GM12872 (cell line): ENCODE measurements around the gene RPRD2.

Experiments
- CTCF ChIP-seq: IDR thresholded peaks from 3 replicates; pipeline ENCODE4 v1.5.1; 2011; ENCODE audit warnings: low read depth, mild to moderate bottlenecking, low read length, moderate library complexity; ENCODE audit not compliant: insufficient read depth

The RPRD2 gene

GRCh38 chr1:150410582-150411101 is 46.7 kb downstream of the RPRD2 start:
- no peak for TF ChIP-seq CTCF

- TF ChIP-seq CTCF, result no peak
Observed at GRCh38 chr1:150414592-150414991, 50.6 kb downstream of the RPRD2 start.

GRCh38 chr1:150415800-150416199 is 51.9 kb downstream of the RPRD2 start:
- no peak for TF ChIP-seq CTCF

- no peak for TF ChIP-seq CTCF
Observed at GRCh38 chr1:150420560-150421265, 56.8 kb downstream of the RPRD2 start.

GRCh38 chr1:150422541-150422940 is 58.6 kb downstream of the RPRD2 start:
- TF ChIP-seq CTCF, result no peak

- TF ChIP-seq CTCF, result 0 out of 3 replicates have a peak, but pooled peaks have one; percentile 28
Observed at GRCh38 chr1:150429805-150430204, 65.9 kb downstream of the RPRD2 start.

- TF ChIP-seq CTCF, result no peak
Observed at GRCh38 chr1:150441121-150441520, 77.2 kb downstream of the RPRD2 start.

- TF ChIP-seq CTCF, result no peak
Observed at GRCh38 chr1:150444232-150444631, 80.3 kb downstream of the RPRD2 start.
